ENCODE data around the gene TMEFF1.

DNA sequence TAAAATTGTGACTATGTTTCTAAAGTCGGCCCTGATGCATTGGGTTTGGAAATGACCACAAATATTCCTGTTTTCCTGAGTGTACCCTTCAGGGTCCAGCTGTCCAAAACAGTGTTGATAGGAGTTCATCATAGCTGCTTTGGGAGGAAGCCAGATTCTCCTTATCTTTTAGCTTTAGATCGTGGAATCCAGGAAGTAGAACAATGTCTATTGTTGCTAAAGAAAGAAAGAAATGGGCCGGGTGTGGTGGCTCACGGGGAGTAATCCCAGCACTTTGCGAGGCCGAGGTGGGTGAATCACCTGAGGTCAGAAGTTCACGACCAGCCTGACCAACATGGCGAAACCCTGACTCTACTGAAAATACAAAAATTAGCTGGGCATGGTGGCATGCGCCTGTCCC, 114.4 kb downstream of the TMEFF1 start:
- TF ChIP-seq POLR2A (IDR thresholded peaks at IDR 0.05) = no peak
- TF ChIP-seq, protein P1, sequence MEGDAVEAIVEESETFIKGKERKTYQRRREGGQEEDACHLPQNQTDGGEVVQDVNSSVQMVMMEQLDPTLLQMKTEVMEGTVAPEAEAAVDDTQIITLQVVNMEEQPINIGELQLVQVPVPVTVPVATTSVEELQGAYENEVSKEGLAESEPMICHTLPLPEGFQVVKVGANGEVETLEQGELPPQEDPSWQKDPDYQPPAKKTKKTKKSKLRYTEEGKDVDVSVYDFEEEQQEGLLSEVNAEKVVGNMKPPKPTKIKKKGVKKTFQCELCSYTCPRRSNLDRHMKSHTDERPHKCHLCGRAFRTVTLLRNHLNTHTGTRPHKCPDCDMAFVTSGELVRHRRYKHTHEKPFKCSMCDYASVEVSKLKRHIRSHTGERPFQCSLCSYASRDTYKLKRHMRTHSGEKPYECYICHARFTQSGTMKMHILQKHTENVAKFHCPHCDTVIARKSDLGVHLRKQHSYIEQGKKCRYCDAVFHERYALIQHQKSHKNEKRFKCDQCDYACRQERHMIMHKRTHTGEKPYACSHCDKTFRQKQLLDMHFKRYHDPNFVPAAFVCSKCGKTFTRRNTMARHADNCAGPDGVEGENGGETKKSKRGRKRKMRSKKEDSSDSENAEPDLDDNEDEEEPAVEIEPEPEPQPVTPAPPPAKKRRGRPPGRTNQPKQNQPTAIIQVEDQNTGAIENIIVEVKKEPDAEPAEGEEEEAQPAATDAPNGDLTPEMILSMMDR (IDR thresholded peaks at IDR 0.05) = no peak

Measured in right lobe of liver (tissue), 4 donors.